Activated B cell treated with CpG ODN at 0.5 μM for 24 hours (primary cell): Measurements from ENCODE around the gene PIK3C2G. TPM values are rescaled to one million over a fixed set of nuclear protein-coding genes. Genes with fewer than 3 reads are reported as not detected.

ENCODE experiments used
- ATAC-seq: fragments of 200-7000 bp; cut with Tn5 transposase; one replicate; pipeline ENCODE4 v1.10.0; 2021; ENCODE audit warnings: low read depth, mild to moderate bottlenecking, moderate library complexity
- CTCF ChIA-PET: fragments of 350-600 bp; sonication (Branson Sonifier 250); formaldehyde crosslinking; loops from one replicate; lab custom pipeline; 2021; ENCODE audit warnings: antibody characterized with exemption; lab: Charles Lee
- POLR2A ChIA-PET: fragments of 350-600 bp; sonication (Branson Sonifier 250); formaldehyde crosslinking; loops from one replicate; lab custom pipeline; 2021; ENCODE audit warnings: antibody characterized with exemption; lab: Charles Lee
- DNase-seq: peaks from one replicate; pipeline ENCODE4 v3.0.0; 2022
- H3K27ac Mint-ChIP-seq: one replicate; pipeline ENCODE4 v1.8.0; 2020; ENCODE audit warnings: mixed read lengths
- H3K27me3 Mint-ChIP-seq: one replicate; pipeline ENCODE4 v1.8.0; 2021; ENCODE audit warnings: mixed read lengths
- H3K36me3 Mint-ChIP-seq: one replicate; pipeline ENCODE4 v1.8.0; 2021; ENCODE audit warnings: low read depth, mixed read lengths
- H3K4me1 Mint-ChIP-seq: one replicate; pipeline ENCODE4 v1.8.0; 2021; ENCODE audit warnings: mixed read lengths
- H3K4me3 Mint-ChIP-seq: one replicate; pipeline ENCODE4 v1.8.0; 2020; ENCODE audit warnings: mild to moderate bottlenecking, mixed read lengths
- H3K9me3 Mint-ChIP-seq: one replicate; pipeline ENCODE4 v1.8.0; 2020; ENCODE audit warnings: mixed read lengths
- CTCF ChIP-seq: fragments of 200-600 bp; IDR thresholded peaks from one replicate; pipeline ENCODE4 v1.8.0; 2022; ENCODE audit warnings: antibody characterized with exemption, mild to moderate bottlenecking
- intact Hi-C: fragments of 100-400 bp; cut with micrococcal nuclease; formaldehyde crosslinking; loops from one replicate; pipeline ENCODE4 v1.15.1; 2024
- total RNA-seq: library from RNA; stranded (reverse); gene quantifications from 2 replicates; pipeline ENCODE4 v1.2.3, GENCODE V29; 2022

The PIK3C2G gene
- total RNA-seq, 1 donor from 2014 or later: not detected

GRCh38 chr12:18358930-18359329 is 97.6 kb downstream of the PIK3C2G start:
- Mint-ChIP-seq H3K27me3 (no peaks in the 10 kb centered on the region), H3K27ac (no peak overlapping the region), H3K9me3 (peaks cover 4% of the 10 kb centered on the region), H3K36me3 (no peaks in the 10 kb centered on the region), H3K4me1 (no peaks in the 10 kb centered on the region), H3K4me3 (no peak overlapping the region)
- POLR2A ChIA-PET: no interaction called here
- no peak for TF ChIP-seq CTCF
- intact Hi-C loops: no loop called here
- DNase-seq: no peak
- CTCF ChIA-PET: no interaction called here
- no peak for ATAC-seq

- Mint-ChIP-seq H3K4me3 (no peak overlapping the region), H3K27ac (no peak overlapping the region), H3K9me3 (peaks cover 4% of the 10 kb centered on the region), H3K27me3 (no peaks in the 10 kb centered on the region), H3K36me3 (no peaks in the 10 kb centered on the region), H3K4me1 (no peaks in the 10 kb centered on the region)
- ATAC-seq: no peak
- no peak for DNase-seq
- ChIA-PET POLR2A (no interaction called here), CTCF (no interaction called here)
- intact Hi-C loops: no loop called here
- no peak for TF ChIP-seq CTCF
These were observed 100.1 kb downstream of the PIK3C2G start for GRCh38 chr12:18361433-18361832.

GRCh38 chr12:18363321-18363720 is 102.0 kb downstream of the PIK3C2G start:
- POLR2A ChIA-PET: no interaction called here
- no peaks in the 10 kb centered on the region for H3K4me1 Mint-ChIP-seq
- no peak overlapping the region for H3K4me3 Mint-ChIP-seq
- peaks cover 4% of the 10 kb centered on the region for H3K9me3 Mint-ChIP-seq
- H3K36me3 Mint-ChIP-seq: no peaks in the 10 kb centered on the region
- no peak for TF ChIP-seq CTCF
- ATAC-seq (no peak), DNase-seq (no peak)
- no peak overlapping the region for H3K27ac Mint-ChIP-seq
- CTCF ChIA-PET: no interaction called here
- no peaks in the 10 kb centered on the region for H3K27me3 Mint-ChIP-seq
- intact Hi-C loops: no loop called here

GRCh38 chr12:18368594-18368993 is 107.3 kb downstream of the PIK3C2G start:
- POLR2A ChIA-PET: no interaction called here
- no peak overlapping the region for H3K27ac Mint-ChIP-seq
- no peak for ATAC-seq
- no peak for TF ChIP-seq CTCF
- intact Hi-C loops: no loop called here
- no peak overlapping the region for H3K4me3 Mint-ChIP-seq
- H3K9me3 Mint-ChIP-seq: peaks cover 11% of the 10 kb centered on the region
- DNase-seq: no peak
- CTCF ChIA-PET: no interaction called here
- H3K36me3 Mint-ChIP-seq: no peaks in the 10 kb centered on the region
- no peaks in the 10 kb centered on the region for H3K27me3 Mint-ChIP-seq
- no peaks in the 10 kb centered on the region for H3K4me1 Mint-ChIP-seq

GRCh38 chr12:18373181-18373580 is 111.9 kb downstream of the PIK3C2G start:
- intact Hi-C loops: no loop called here
- CTCF ChIA-PET: no interaction called here
- POLR2A ChIA-PET: no interaction called here
- Mint-ChIP-seq H3K36me3 (no peaks in the 10 kb centered on the region), H3K27ac (no peak overlapping the region), H3K27me3 (no peaks in the 10 kb centered on the region), H3K9me3 (peaks cover 11% of the 10 kb centered on the region), H3K4me3 (no peak overlapping the region), H3K4me1 (no peaks in the 10 kb centered on the region)
- ATAC-seq (no peak), DNase-seq (no peak)
- no peak for TF ChIP-seq CTCF
